K562 (cell line): ENCODE data around the gene ACTC1. TPM values are rescaled to one million over a fixed set of nuclear protein-coding genes. Genes with fewer than 3 reads are reported as not detected.

ENCODE experiments used
- CBX8 ChIP-seq: fragments of 200-600 bp; sonication (generic); IDR thresholded peaks from 2 replicates; pipeline ENCODE4 v1.6.1; 2012; ENCODE audit warnings: borderline replicate concordance, mixed run types, low read depth, mild to moderate bottlenecking, moderate library complexity, mixed read lengths, low read length, control low read depth, inconsistent platforms; ENCODE audit not compliant: poor library complexity, severe bottlenecking; ENCODE audit errors: extremely low read depth
- GATA2 ChIP-seq: sonication (generic); formaldehyde crosslinking; IDR thresholded peaks from 2 replicates; pipeline ENCODE4 v1.4.0; 2020; ENCODE audit warnings: mild to moderate bottlenecking, missing genetic modification reagents
- HDAC1 ChIP-seq, 2 experiments: fragments of 450-650 bp; IDR thresholded peaks; 2 replicates each; pipeline ENCODE4 v1.6.1; 2016 to 2017; ENCODE audit warnings: inconsistent platforms in 1 of 2, mild to moderate bottlenecking in 1 of 2, moderate library complexity in 1 of 2
- MCM7 ChIP-seq, 2 experiments: fragments of 450-650 bp; IDR thresholded peaks; 2 replicates each; pipeline ENCODE4 v1.6.1; 2016 to 2018
- NR2C1 ChIP-seq, 2 experiments: fragments of 450-650 bp; IDR thresholded peaks; 2 replicates each; pipeline ENCODE4 v1.6.1; 2017; ENCODE audit warnings: mild to moderate bottlenecking in 2 of 2, antibody characterized with exemption in 1 of 2, inconsistent platforms in 1 of 2, missing compliant biosample characterization in 1 of 2, missing genetic modification characterization in 1 of 2
- polyA plus RNA-seq, 8 experiments: library from polyadenylated mRNA; depleted of rRNA in 4 of 8; stranded (reverse) in 5 of 8; unstranded in 3 of 8; fragments of >200 nt; fragmentation: Nextera tagmentation in 2 of 8; fragmentation: Illumina TruSeq in 1 of 8; extraction: Ambion mirVana in 2 of 8; extraction: Trizol in 1 of 8; gene quantifications; 2 replicates each; pipeline versions ENCODE4 v1.2.1 to v1.2.3, GENCODE V29; 2011 to 2014; ENCODE audit warnings: inconsistent platforms in 1 of 8, missing spikeins in 1 of 8
- total RNA-seq, 7 experiments: library from RNA; depleted of rRNA in 6 of 7; stranded (reverse); fragments of >200 nt in 6 of 7; fragmentation: Illumina TruSeq in 2 of 7; extraction: Trizol in 2 of 7; gene quantifications; 2 replicates each; pipeline versions ENCODE4 v1.2.1 to v1.2.3, GENCODE V29; 2011 to 2021; ENCODE audit warnings: low replicate concordance in 1 of 7
- TF ChIP-seq, protein P1 (sequence below): fragments of 450-650 bp; IDR thresholded peaks from 2 replicates; pipeline ENCODE4 v1.6.1; 2016; ENCODE audit warnings: mild to moderate bottlenecking, moderate library complexity
- TF ChIP-seq, protein P2 (sequence below): fragments of 450-650 bp; formaldehyde crosslinking; IDR thresholded peaks from 2 replicates; pipeline ENCODE4 v1.4.0; 2020; ENCODE audit warnings: mild to moderate bottlenecking, moderate library complexity

Gene ACTC1
- total and polyA plus RNA-seq, 9 of the 15 experiments (the other 6 are each of a cell fraction or from before 2014, with no cell fraction given), result 0.08 to 0.84 (median 0.17) TPM; not detected in 3

DNA sequence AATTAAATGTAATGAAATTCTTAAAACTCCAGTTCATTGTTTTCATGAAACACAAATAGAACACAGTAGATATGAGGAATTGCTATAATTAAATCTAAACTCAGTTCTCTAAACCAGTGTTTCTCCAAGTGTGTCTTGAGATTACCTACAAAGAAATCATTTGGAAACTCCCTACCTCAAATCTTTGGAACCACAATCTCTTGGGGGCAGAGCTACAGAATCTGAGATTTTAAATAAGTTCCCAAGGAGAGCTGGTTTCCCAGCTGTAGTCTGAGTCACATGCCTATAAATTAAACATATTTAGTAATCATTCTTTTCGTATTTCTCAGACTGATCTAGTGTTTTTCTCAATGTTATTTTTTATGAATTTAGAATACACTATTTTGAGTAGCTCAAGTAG lies 17.0 kb upstream of the ACTC1 start (continued):
- TF ChIP-seq, protein P1, sequence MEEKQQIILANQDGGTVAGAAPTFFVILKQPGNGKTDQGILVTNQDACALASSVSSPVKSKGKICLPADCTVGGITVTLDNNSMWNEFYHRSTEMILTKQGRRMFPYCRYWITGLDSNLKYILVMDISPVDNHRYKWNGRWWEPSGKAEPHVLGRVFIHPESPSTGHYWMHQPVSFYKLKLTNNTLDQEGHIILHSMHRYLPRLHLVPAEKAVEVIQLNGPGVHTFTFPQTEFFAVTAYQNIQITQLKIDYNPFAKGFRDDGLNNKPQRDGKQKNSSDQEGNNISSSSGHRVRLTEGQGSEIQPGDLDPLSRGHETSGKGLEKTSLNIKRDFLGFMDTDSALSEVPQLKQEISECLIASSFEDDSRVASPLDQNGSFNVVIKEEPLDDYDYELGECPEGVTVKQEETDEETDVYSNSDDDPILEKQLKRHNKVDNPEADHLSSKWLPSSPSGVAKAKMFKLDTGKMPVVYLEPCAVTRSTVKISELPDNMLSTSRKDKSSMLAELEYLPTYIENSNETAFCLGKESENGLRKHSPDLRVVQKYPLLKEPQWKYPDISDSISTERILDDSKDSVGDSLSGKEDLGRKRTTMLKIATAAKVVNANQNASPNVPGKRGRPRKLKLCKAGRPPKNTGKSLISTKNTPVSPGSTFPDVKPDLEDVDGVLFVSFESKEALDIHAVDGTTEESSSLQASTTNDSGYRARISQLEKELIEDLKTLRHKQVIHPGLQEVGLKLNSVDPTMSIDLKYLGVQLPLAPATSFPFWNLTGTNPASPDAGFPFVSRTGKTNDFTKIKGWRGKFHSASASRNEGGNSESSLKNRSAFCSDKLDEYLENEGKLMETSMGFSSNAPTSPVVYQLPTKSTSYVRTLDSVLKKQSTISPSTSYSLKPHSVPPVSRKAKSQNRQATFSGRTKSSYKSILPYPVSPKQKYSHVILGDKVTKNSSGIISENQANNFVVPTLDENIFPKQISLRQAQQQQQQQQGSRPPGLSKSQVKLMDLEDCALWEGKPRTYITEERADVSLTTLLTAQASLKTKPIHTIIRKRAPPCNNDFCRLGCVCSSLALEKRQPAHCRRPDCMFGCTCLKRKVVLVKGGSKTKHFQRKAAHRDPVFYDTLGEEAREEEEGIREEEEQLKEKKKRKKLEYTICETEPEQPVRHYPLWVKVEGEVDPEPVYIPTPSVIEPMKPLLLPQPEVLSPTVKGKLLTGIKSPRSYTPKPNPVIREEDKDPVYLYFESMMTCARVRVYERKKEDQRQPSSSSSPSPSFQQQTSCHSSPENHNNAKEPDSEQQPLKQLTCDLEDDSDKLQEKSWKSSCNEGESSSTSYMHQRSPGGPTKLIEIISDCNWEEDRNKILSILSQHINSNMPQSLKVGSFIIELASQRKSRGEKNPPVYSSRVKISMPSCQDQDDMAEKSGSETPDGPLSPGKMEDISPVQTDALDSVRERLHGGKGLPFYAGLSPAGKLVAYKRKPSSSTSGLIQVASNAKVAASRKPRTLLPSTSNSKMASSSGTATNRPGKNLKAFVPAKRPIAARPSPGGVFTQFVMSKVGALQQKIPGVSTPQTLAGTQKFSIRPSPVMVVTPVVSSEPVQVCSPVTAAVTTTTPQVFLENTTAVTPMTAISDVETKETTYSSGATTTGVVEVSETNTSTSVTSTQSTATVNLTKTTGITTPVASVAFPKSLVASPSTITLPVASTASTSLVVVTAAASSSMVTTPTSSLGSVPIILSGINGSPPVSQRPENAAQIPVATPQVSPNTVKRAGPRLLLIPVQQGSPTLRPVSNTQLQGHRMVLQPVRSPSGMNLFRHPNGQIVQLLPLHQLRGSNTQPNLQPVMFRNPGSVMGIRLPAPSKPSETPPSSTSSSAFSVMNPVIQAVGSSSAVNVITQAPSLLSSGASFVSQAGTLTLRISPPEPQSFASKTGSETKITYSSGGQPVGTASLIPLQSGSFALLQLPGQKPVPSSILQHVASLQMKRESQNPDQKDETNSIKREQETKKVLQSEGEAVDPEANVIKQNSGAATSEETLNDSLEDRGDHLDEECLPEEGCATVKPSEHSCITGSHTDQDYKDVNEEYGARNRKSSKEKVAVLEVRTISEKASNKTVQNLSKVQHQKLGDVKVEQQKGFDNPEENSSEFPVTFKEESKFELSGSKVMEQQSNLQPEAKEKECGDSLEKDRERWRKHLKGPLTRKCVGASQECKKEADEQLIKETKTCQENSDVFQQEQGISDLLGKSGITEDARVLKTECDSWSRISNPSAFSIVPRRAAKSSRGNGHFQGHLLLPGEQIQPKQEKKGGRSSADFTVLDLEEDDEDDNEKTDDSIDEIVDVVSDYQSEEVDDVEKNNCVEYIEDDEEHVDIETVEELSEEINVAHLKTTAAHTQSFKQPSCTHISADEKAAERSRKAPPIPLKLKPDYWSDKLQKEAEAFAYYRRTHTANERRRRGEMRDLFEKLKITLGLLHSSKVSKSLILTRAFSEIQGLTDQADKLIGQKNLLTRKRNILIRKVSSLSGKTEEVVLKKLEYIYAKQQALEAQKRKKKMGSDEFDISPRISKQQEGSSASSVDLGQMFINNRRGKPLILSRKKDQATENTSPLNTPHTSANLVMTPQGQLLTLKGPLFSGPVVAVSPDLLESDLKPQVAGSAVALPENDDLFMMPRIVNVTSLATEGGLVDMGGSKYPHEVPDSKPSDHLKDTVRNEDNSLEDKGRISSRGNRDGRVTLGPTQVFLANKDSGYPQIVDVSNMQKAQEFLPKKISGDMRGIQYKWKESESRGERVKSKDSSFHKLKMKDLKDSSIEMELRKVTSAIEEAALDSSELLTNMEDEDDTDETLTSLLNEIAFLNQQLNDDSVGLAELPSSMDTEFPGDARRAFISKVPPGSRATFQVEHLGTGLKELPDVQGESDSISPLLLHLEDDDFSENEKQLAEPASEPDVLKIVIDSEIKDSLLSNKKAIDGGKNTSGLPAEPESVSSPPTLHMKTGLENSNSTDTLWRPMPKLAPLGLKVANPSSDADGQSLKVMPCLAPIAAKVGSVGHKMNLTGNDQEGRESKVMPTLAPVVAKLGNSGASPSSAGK, result no peak
- TF ChIP-seq MCM7 (IDR thresholded peaks at IDR 0.05) (no peak), NR2C1 (IDR thresholded peaks at IDR 0.05) (no peak), NR2C1 (tag; IDR thresholded peaks at IDR 0.05) (no peak), HDAC1 (IDR thresholded peaks at IDR 0.05) (0 out of 4 replicates have a peak, but pooled peaks of 1 of the 2 experiments have one; percentile 28), CBX8 (no peak), GATA2 (CRISPR knock-in tag) (no peak)
- TF ChIP-seq, protein P2, sequence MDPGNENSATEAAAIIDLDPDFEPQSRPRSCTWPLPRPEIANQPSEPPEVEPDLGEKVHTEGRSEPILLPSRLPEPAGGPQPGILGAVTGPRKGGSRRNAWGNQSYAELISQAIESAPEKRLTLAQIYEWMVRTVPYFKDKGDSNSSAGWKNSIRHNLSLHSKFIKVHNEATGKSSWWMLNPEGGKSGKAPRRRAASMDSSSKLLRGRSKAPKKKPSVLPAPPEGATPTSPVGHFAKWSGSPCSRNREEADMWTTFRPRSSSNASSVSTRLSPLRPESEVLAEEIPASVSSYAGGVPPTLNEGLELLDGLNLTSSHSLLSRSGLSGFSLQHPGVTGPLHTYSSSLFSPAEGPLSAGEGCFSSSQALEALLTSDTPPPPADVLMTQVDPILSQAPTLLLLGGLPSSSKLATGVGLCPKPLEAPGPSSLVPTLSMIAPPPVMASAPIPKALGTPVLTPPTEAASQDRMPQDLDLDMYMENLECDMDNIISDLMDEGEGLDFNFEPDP (CRISPR knock-in tag), result no peak
